ENCODE results near the gene NACA.
"Not testable (repeated sequence)": the region's sequence is repeated elsewhere in the genome, so short reads cannot be mapped to it uniquely, and the experiment has no call there.

DNA sequence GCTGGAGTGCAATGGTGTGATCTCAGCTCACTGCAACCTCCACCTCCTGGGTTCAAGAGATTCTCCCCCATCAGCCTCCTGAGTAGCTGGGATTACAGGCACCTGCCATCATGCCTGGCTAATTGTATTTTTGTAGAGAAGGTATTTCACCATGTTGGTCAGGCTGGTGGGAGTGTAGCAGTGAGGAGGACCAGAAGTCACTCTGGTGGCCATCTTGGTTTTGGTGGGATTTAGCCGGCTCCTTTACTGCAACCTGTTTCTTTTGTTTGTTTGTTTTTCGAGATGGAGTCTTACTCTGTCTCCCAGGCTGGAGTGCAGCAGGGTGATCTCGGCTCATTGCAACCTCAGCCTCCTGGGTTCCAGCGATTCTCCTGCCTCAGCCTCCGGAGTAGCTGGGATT is 20.6 kb downstream of the NACA start:
- not testable (repeated sequence) for TF ChIP-seq POLR2A (IDR thresholded peaks at IDR 0.05; ENCODE audit: extremely low read depth, insufficient read length)
- TF ChIP-seq, protein P1, sequence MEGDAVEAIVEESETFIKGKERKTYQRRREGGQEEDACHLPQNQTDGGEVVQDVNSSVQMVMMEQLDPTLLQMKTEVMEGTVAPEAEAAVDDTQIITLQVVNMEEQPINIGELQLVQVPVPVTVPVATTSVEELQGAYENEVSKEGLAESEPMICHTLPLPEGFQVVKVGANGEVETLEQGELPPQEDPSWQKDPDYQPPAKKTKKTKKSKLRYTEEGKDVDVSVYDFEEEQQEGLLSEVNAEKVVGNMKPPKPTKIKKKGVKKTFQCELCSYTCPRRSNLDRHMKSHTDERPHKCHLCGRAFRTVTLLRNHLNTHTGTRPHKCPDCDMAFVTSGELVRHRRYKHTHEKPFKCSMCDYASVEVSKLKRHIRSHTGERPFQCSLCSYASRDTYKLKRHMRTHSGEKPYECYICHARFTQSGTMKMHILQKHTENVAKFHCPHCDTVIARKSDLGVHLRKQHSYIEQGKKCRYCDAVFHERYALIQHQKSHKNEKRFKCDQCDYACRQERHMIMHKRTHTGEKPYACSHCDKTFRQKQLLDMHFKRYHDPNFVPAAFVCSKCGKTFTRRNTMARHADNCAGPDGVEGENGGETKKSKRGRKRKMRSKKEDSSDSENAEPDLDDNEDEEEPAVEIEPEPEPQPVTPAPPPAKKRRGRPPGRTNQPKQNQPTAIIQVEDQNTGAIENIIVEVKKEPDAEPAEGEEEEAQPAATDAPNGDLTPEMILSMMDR (IDR thresholded peaks at IDR 0.05; ENCODE audit: low read depth, low read length): not testable (repeated sequence)

All from NB4 (cell line).